ENCODE results near the gene UFL1.

GRCh38 chr6:96478695-96479094, 42.9 kb upstream of the UFL1 start:
- TF ChIP-seq CTCF (IDR thresholded peaks at IDR 0.05): no peak
- no peak for TF ChIP-seq POLR2A (IDR thresholded peaks at IDR 0.05)
- no peak for TF ChIP-seq POLR2AphosphoS5 (IDR thresholded peaks at IDR 0.05; ENCODE audit: insufficient read depth in 1 of 2, low read depth in 1 of 2)
